ENCODE measurements around the gene OOSP1.
"Not testable (repeated sequence)": the region's sequence is repeated elsewhere in the genome, so short reads cannot be mapped to it uniquely, and the experiment has no call there.

Gene OOSP1

GRCh38 chr11:59900366-59901126 is 37.7 kb upstream of the OOSP1 start:
- DNase-seq (ENCODE audit: extremely low read depth, low read depth) = no peak
- H3K4me3 ChIP-seq (replicated peaks; ENCODE audit: low read depth, low read length) = no peak overlapping the region
- TF ChIP-seq CTCF (IDR thresholded peaks at IDR 0.05; ENCODE audit: low read depth, low read length, missing control alignments) = no peak

GRCh38 chr11:59901306-59901705 is 36.9 kb upstream of the OOSP1 start:
- no peak for DNase-seq (ENCODE audit: extremely low read depth, low read depth)
- no peak overlapping the region for H3K4me3 ChIP-seq (replicated peaks; ENCODE audit: low read depth, low read length)
- no peak for TF ChIP-seq CTCF (IDR thresholded peaks at IDR 0.05; ENCODE audit: low read depth, low read length, missing control alignments)

- not testable (repeated sequence) for DNase-seq (ENCODE audit: extremely low read depth, low read depth); H3K4me3 ChIP-seq (replicated peaks; ENCODE audit: low read depth, low read length)
These were observed 34.7 kb upstream of the OOSP1 start for GRCh38 chr11:59903569-59903968.

- TF ChIP-seq CTCF (IDR thresholded peaks at IDR 0.05; ENCODE audit: low read depth, low read length, missing control alignments) = no peak
- no peak for DNase-seq (ENCODE audit: extremely low read depth, low read depth)
- H3K4me3 ChIP-seq (replicated peaks; ENCODE audit: low read depth, low read length) = no peak overlapping the region
These were observed 19.8 kb upstream of the OOSP1 start for GRCh38 chr11:59918480-59918879.

- H3K4me3 ChIP-seq (replicated peaks; ENCODE audit: low read depth, low read length) = no peak overlapping the region
- no peak for DNase-seq (ENCODE audit: extremely low read depth, low read depth)
- no peak for TF ChIP-seq CTCF (IDR thresholded peaks at IDR 0.05; ENCODE audit: low read depth, low read length, missing control alignments)
These were observed 19.1 kb upstream of the OOSP1 start for GRCh38 chr11:59918987-59919589.

GRCh38 chr11:59923813-59924212 is 14.4 kb upstream of the OOSP1 start:
- DNase-seq (ENCODE audit: extremely low read depth, low read depth) = no peak
- no peak for TF ChIP-seq CTCF (IDR thresholded peaks at IDR 0.05; ENCODE audit: low read depth, low read length, missing control alignments)
- H3K4me3 ChIP-seq (replicated peaks; ENCODE audit: low read depth, low read length) = no peak overlapping the region

GRCh38 chr11:59931688-59932087 is 6.5 kb upstream of the OOSP1 start:
- no peak for TF ChIP-seq CTCF (IDR thresholded peaks at IDR 0.05; ENCODE audit: low read depth, low read length, missing control alignments)
- H3K4me3 ChIP-seq (replicated peaks; ENCODE audit: low read depth, low read length) = no peak overlapping the region
- no peak for DNase-seq (ENCODE audit: extremely low read depth, low read depth)

Data from HFF-Myc (cell line).